NB4 (cell line): Measurements from ENCODE around the gene SRSF3.

ENCODE experiments used
- POLR2A ChIP-seq: IDR thresholded peaks from 2 replicates; pipeline ENCODE4 v1.6.1; 2011; ENCODE audit warnings: mild to moderate bottlenecking; ENCODE audit not compliant: insufficient read length; ENCODE audit errors: extremely low read depth
- TF ChIP-seq, protein P1 (sequence below): IDR thresholded peaks from 2 replicates; pipeline ENCODE4 v1.6.1; 2011; ENCODE audit warnings: low read depth, low read length
- TF ChIP-seq, protein P2 (sequence below): IDR thresholded peaks from one replicate; pipeline ENCODE4 v1.5.1; 2012; ENCODE audit warnings: low read depth, low read length

DNA sequence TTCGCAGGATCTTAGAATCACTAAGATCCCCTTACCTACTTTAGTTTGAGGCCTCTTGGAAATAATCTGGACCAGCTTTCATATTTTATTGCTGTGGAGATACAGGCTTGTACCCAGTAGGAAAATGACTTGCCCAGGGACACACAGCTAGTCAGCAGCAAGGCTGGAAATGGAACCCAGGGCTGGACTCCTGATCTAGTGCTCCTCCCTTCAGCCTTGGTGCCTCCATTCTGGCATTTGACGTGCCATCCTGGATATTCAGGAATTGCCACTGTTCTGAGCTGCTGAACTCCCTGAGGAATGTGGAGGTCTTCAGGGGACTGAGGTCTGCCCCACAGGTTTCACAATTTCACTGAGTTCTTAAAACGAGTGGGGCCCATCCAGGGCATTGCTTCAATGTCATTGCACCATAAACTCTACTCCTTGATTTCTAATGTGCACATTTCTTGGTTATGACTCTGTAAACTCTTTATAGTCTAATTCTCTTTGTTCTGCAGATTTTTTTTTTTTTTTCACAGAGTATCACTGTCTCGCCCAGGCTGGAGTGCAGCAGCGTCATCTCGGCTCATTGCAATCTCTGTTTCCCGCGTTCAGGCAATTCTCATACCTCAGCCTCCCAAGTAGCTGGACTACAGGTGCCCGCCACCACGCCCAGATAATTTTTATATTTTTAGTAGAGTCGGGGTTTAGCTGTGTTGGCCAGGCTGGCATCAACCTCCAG is 57.7 kb downstream of the SRSF3 start:
- no peak for TF ChIP-seq POLR2A
- TF ChIP-seq, protein P1, sequence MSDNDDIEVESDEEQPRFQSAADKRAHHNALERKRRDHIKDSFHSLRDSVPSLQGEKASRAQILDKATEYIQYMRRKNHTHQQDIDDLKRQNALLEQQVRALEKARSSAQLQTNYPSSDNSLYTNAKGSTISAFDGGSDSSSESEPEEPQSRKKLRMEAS = no peak
- TF ChIP-seq, protein P2, sequence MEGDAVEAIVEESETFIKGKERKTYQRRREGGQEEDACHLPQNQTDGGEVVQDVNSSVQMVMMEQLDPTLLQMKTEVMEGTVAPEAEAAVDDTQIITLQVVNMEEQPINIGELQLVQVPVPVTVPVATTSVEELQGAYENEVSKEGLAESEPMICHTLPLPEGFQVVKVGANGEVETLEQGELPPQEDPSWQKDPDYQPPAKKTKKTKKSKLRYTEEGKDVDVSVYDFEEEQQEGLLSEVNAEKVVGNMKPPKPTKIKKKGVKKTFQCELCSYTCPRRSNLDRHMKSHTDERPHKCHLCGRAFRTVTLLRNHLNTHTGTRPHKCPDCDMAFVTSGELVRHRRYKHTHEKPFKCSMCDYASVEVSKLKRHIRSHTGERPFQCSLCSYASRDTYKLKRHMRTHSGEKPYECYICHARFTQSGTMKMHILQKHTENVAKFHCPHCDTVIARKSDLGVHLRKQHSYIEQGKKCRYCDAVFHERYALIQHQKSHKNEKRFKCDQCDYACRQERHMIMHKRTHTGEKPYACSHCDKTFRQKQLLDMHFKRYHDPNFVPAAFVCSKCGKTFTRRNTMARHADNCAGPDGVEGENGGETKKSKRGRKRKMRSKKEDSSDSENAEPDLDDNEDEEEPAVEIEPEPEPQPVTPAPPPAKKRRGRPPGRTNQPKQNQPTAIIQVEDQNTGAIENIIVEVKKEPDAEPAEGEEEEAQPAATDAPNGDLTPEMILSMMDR = no peak
